Brain microvascular endothelial cell (primary cell): ENCODE results near the gene BBX.

ENCODE experiments used
- DNase-seq: peaks from one replicate; pipeline ENCODE4 v3.0.0-alpha.2; 2020
- H3K27ac ChIP-seq: fragments of 250-450 bp; sonication (Bioruptor Pico); 2 replicates; pipeline ENCODE4 v1.5.1; 2020; ENCODE audit warnings: mild to moderate bottlenecking, moderate library complexity
- H3K27me3 ChIP-seq: fragments of 250-450 bp; sonication (Bioruptor Pico); replicated peaks from 2 replicates; pipeline ENCODE4 v1.5.1; 2020; ENCODE audit warnings: mild to moderate bottlenecking
- H3K36me3 ChIP-seq: fragments of 250-450 bp; sonication (Bioruptor Pico); replicated peaks from 2 replicates; pipeline ENCODE4 v1.5.1; 2020; ENCODE audit warnings: mild to moderate bottlenecking
- H3K4me3 ChIP-seq: 2 replicates; pipeline ENCODE4 v1.5.1; 2011; ENCODE audit warnings: low read depth, mild to moderate bottlenecking, control low read depth, low read length, moderate library complexity
- CTCF ChIP-seq: IDR thresholded peaks from 2 replicates; pipeline ENCODE4 v1.5.1; 2011; ENCODE audit warnings: low read depth, mild to moderate bottlenecking, moderate library complexity, low read length, control low read depth, inconsistent platforms; ENCODE audit errors: missing control alignments
- in situ Hi-C: cut with HindIII; loops from 2 replicates; pipeline ENCODE4 v1.10.0; 2017; ENCODE audit warnings: low sequenced_read_pairs, low pct_ligation_motif_present

BBX gene

GRCh38 chr3:107822308-107822707 is 299.5 kb downstream of the BBX start:
- H3K27ac ChIP-seq, result no peak overlapping the region
- no peaks in the 10 kb centered on the region for H3K36me3 ChIP-seq
- in situ Hi-C loops, result no loop called here
- no peak for DNase-seq
- no peaks in the 10 kb centered on the region for H3K27me3 ChIP-seq
- TF ChIP-seq CTCF, result no peak
- H3K4me3 ChIP-seq, result no peak overlapping the region

GRCh38 chr3:107824822-107825371 is 302.1 kb downstream of the BBX start:
- in situ Hi-C loops, result no loop called here
- H3K4me3 ChIP-seq, result no peak overlapping the region
- DNase-seq, result no peak
- no peak for TF ChIP-seq CTCF
- no peaks in the 10 kb centered on the region for H3K27me3 ChIP-seq
- no peaks in the 10 kb centered on the region for H3K36me3 ChIP-seq
- no peak overlapping the region for H3K27ac ChIP-seq

GRCh38 chr3:107825556-107825955 is 302.8 kb downstream of the BBX start:
- TF ChIP-seq CTCF, result no peak
- DNase-seq, result no peak
- no peak overlapping the region for H3K27ac ChIP-seq
- H3K36me3 ChIP-seq, result no peaks in the 10 kb centered on the region
- in situ Hi-C loops, result no loop called here
- H3K27me3 ChIP-seq, result no peaks in the 10 kb centered on the region
- no peak overlapping the region for H3K4me3 ChIP-seq

GRCh38 chr3:107826727-107827126 is 304.0 kb downstream of the BBX start:
- H3K36me3 ChIP-seq, result no peaks in the 10 kb centered on the region
- in situ Hi-C loops, result no loop called here
- TF ChIP-seq CTCF, result no peak
- no peak overlapping the region for H3K27ac ChIP-seq
- no peaks in the 10 kb centered on the region for H3K27me3 ChIP-seq
- DNase-seq, result no peak
- no peak overlapping the region for H3K4me3 ChIP-seq

- in situ Hi-C loops, result no loop called here
- TF ChIP-seq CTCF, result no peak
- H3K27ac ChIP-seq, result no peak overlapping the region
- H3K36me3 ChIP-seq, result no peaks in the 10 kb centered on the region
- no peak overlapping the region for H3K4me3 ChIP-seq
- H3K27me3 ChIP-seq, result no peaks in the 10 kb centered on the region
- no peak for DNase-seq
Observed at GRCh38 chr3:107829185-107829584, 306.4 kb downstream of the BBX start.

GRCh38 chr3:107831590-107831989 is 308.8 kb downstream of the BBX start:
- no peak for DNase-seq
- no peaks in the 10 kb centered on the region for H3K36me3 ChIP-seq
- TF ChIP-seq CTCF, result no peak
- in situ Hi-C loops, result no loop called here
- H3K4me3 ChIP-seq, result no peak overlapping the region
- no peaks in the 10 kb centered on the region for H3K27me3 ChIP-seq
- no peak overlapping the region for H3K27ac ChIP-seq
